ENCODE measurements around the gene USP5.
"Not testable (repeated sequence)": the region's sequence is repeated elsewhere in the genome, so short reads cannot be mapped to it uniquely, and the experiment has no call there.

Gene USP5

GRCh38 chr12:6867413-6868210, 15.7 kb downstream of the USP5 start, which contains the start of gene TPI1:
Gene TPI1 (plus strand): TSS chr12:6867531. CDS start chr12:6867567, 36 bp downstream.
- peak; percentile 92 for DNase-seq

GRCh38 chr12:6868211-6869048, 16.5 kb downstream of the USP5 start:
- peak; percentile 26 for DNase-seq

- peak; percentile 96 for DNase-seq
Observed at GRCh38 chr12:6869049-6870021, 17.4 kb downstream of the USP5 start.

GRCh38 chr12:6870304-6870703, 18.4 kb downstream of the USP5 start:
- DNase-seq = not testable (repeated sequence)

GRCh38 chr12:6871052-6871957, 19.4 kb downstream of the USP5 start:
- DNase-seq = peak; percentile 10

GRCh38 chr12:6872073-6873048, 20.4 kb downstream of the USP5 start:
- peak; percentile 92 for DNase-seq

GRCh38 chr12:6873094-6874014, 21.4 kb downstream of the USP5 start, which contains the start of gene SPSB2:
Gene SPSB2 (minus strand): TSS chr12:6873303. CDS start chr12:6872901, 402 bp downstream.
- DNase-seq = peak; percentile 99

- DNase-seq = not testable (repeated sequence)
Observed at GRCh38 chr12:6874015-6874368, 22.0 kb downstream of the USP5 start.

GRCh38 chr12:6879824-6880223, 27.9 kb downstream of the USP5 start:
- DNase-seq = not testable (repeated sequence)

- no peak for DNase-seq
Observed at GRCh38 chr12:6883252-6883651, 31.3 kb downstream of the USP5 start.

GRCh38 chr12:6883683-6884082, 31.7 kb downstream of the USP5 start:
- no peak for DNase-seq

- DNase-seq = no peak
Observed at GRCh38 chr12:6884539-6884938, 32.6 kb downstream of the USP5 start.

- not testable (repeated sequence) for DNase-seq
Observed at GRCh38 chr12:6886206-6886999, 34.5 kb downstream of the USP5 start.

- DNase-seq = no peak
Observed at GRCh38 chr12:6887460-6887859, 35.5 kb downstream of the USP5 start.

GRCh38 chr12:6888360-6888759, 36.4 kb downstream of the USP5 start:
- DNase-seq = no peak

GRCh38 chr12:6888794-6889193, 36.8 kb downstream of the USP5 start:
- DNase-seq = not testable (repeated sequence)

GRCh38 chr12:6889775-6890573, 38.0 kb downstream of the USP5 start:
- DNase-seq = not testable (repeated sequence)
